Neural progenitor cell (in vitro differentiated cells): ENCODE measurements around the gene MID1IP1. TPM values are rescaled to one million over a fixed set of nuclear protein-coding genes. Genes with fewer than 3 reads are reported as not detected.
A peak's percentile ranks its signal among the peaks of the same experiment; 100 is the strongest.

Source experiments
- DNase-seq: peaks from one replicate; pipeline ENCODE4 v3.0.0-alpha.2; 2016; ENCODE audit warnings: low spot score
- H2AFZ ChIP-seq: fragments of 200-600 bp; sonication (generic); replicated peaks from 2 replicates; pipeline ENCODE4 v1.6.1; 2016; ENCODE audit warnings: antibody characterized with exemption
- H3F3A ChIP-seq: fragments of 200-600 bp; sonication (generic); 2 replicates; pipeline ENCODE4 v1.6.1; 2016; ENCODE audit warnings: antibody characterized with exemption, low read depth
- H3K27ac ChIP-seq: fragments of 200-600 bp; sonication (generic); 2 replicates; pipeline ENCODE4 v1.5.1; 2016; ENCODE audit warnings: mild to moderate bottlenecking
- H3K27me3 ChIP-seq: fragments of 200-600 bp; sonication (generic); 2 replicates; pipeline ENCODE4 v1.6.1; 2016; ENCODE audit warnings: mild to moderate bottlenecking, moderate library complexity
- H3K36me3 ChIP-seq: fragments of 200-600 bp; sonication (generic); 2 replicates; pipeline ENCODE4 v1.5.1; 2016
- H3K4me1 ChIP-seq: fragments of 200-600 bp; sonication (generic); 2 replicates; pipeline ENCODE4 v1.6.1; 2016; ENCODE audit warnings: mixed run types
- H3K4me2 ChIP-seq: fragments of 200-600 bp; sonication (generic); 2 replicates; pipeline ENCODE4 v1.6.1; 2016
- H3K4me3 ChIP-seq: fragments of 200-600 bp; sonication (generic); 2 replicates; pipeline ENCODE4 v1.5.1; 2016
- H3K79me2 ChIP-seq: fragments of 200-600 bp; sonication (generic); 2 replicates; pipeline ENCODE4 v1.6.1; 2016; ENCODE audit warnings: low read depth
- H3K9ac ChIP-seq: fragments of 200-600 bp; sonication (generic); 2 replicates; pipeline ENCODE4 v1.6.1; 2016
- H3K9me3 ChIP-seq: fragments of 200-600 bp; sonication (generic); 2 replicates; pipeline ENCODE4 v1.5.1; 2016; ENCODE audit warnings: low read depth
- H4K20me1 ChIP-seq: fragments of 200-600 bp; sonication (generic); 2 replicates; pipeline ENCODE4 v1.6.1; 2016; ENCODE audit warnings: low read depth
- H3K27ac Mint-ChIP-seq: 3 replicates; pipeline ENCODE4 v1.8.0; 2021; ENCODE audit warnings: mixed read lengths
- H3K27me3 Mint-ChIP-seq: 2 replicates; pipeline ENCODE4 v1.8.0; 2022; ENCODE audit warnings: low read depth, mild to moderate bottlenecking, inconsistent platforms, moderate library complexity, mixed read lengths; ENCODE audit not compliant: insufficient read depth
- H3K36me3 Mint-ChIP-seq: 3 replicates; pipeline ENCODE4 v1.8.0; 2021; ENCODE audit warnings: mixed read lengths
- H3K4me1 Mint-ChIP-seq: 3 replicates; pipeline ENCODE4 v1.8.0; 2021; ENCODE audit warnings: mixed read lengths
- H3K4me3 Mint-ChIP-seq: 3 replicates; pipeline ENCODE4 v1.8.0; 2021; ENCODE audit warnings: mild to moderate bottlenecking, moderate library complexity, mixed read lengths
- H3K9me3 Mint-ChIP-seq: 3 replicates; pipeline ENCODE4 v1.8.0; 2020; ENCODE audit warnings: mixed read lengths
- CTCF ChIP-seq: fragments of 200-600 bp; sonication (generic); IDR thresholded peaks from 2 replicates; pipeline ENCODE4 v1.5.1; 2017; ENCODE audit warnings: antibody characterized with exemption, mild to moderate bottlenecking
- EZH2 ChIP-seq: fragments of 200-600 bp; sonication (generic); IDR thresholded peaks from 2 replicates; pipeline ENCODE4 v1.6.1; 2017; ENCODE audit warnings: antibody characterized with exemption, mild to moderate bottlenecking, moderate library complexity
- EZH2phosphoT487 ChIP-seq: fragments of 200-600 bp; sonication (generic); IDR thresholded peaks from 2 replicates; pipeline ENCODE4 v1.6.1; 2017; ENCODE audit warnings: antibody characterized with exemption
- total RNA-seq: library from RNA; depleted of rRNA; stranded (reverse); fragments of >200 nt; gene quantifications from 2 replicates; pipeline ENCODE4 v1.2.3, GENCODE V29; 2015; ENCODE audit warnings: low replicate concordance

Gene MID1IP1
- total RNA-seq, 1 donor from 2014 or later, result 25.2 TPM

- Histone ChIP-seq H2AFZ (peak overlapping the region; percentile 5), H4K20me1 (no peaks in the 10 kb centered on the region), H3K4me1 (no peaks in the 10 kb centered on the region), H3K27me3 (no peaks in the 10 kb centered on the region), H3K9me3 (peaks cover 3% of the 10 kb centered on the region), H3K79me2 (no peaks in the 10 kb centered on the region), H3K4me2 (no peak overlapping the region), H3K27ac (no peak overlapping the region), H3K36me3 (no peaks in the 10 kb centered on the region), H3F3A (no peaks in the 10 kb centered on the region), H3K4me3 (no peak overlapping the region), H3K9ac (no peak overlapping the region)
- Mint-ChIP-seq H3K36me3 (no peaks in the 10 kb centered on the region), H3K4me1 (peaks cover 3% of the 10 kb centered on the region), H3K4me3 (no peak overlapping the region), H3K27me3 (no peaks in the 10 kb centered on the region), H3K27ac (no peak overlapping the region), H3K9me3 (peaks cover 4% of the 10 kb centered on the region)
- DNase-seq, result no peak
- no peak for TF ChIP-seq CTCF
- no peak for TF ChIP-seq EZH2phosphoT487
- no peak for TF ChIP-seq EZH2
Measured at GRCh38 chrX:38817004-38817703, 15.9 kb downstream of the MID1IP1 start.

GRCh38 chrX:38819163-38819562 lies 17.9 kb downstream of the MID1IP1 start:
- Histone ChIP-seq H4K20me1 (no peaks in the 10 kb centered on the region), H3K4me3 (no peak overlapping the region), H3K27me3 (no peaks in the 10 kb centered on the region), H3F3A (no peaks in the 10 kb centered on the region), H3K4me2 (no peak overlapping the region), H3K36me3 (no peaks in the 10 kb centered on the region), H3K4me1 (no peaks in the 10 kb centered on the region), H3K27ac (no peak overlapping the region), H2AFZ (no peak overlapping the region), H3K9me3 (no peaks in the 10 kb centered on the region), H3K79me2 (no peaks in the 10 kb centered on the region), H3K9ac (no peak overlapping the region)
- H3K9me3 Mint-ChIP-seq, result peaks cover 4% of the 10 kb centered on the region
- H3K27ac Mint-ChIP-seq, result no peak overlapping the region
- TF ChIP-seq CTCF (no peak), EZH2 (no peak), EZH2phosphoT487 (no peak)
- no peaks in the 10 kb centered on the region for H3K36me3 Mint-ChIP-seq
- H3K4me3 Mint-ChIP-seq, result no peak overlapping the region
- H3K27me3 Mint-ChIP-seq, result no peaks in the 10 kb centered on the region
- peaks cover 3% of the 10 kb centered on the region for H3K4me1 Mint-ChIP-seq
- no peak for DNase-seq

- no peaks in the 10 kb centered on the region for H3K36me3 Mint-ChIP-seq
- no peak for TF ChIP-seq EZH2phosphoT487
- TF ChIP-seq EZH2, result no peak
- no peak for TF ChIP-seq CTCF
- no peaks in the 10 kb centered on the region for H3K27me3 ChIP-seq
- no peak overlapping the region for H3K4me3 Mint-ChIP-seq
- no peaks in the 10 kb centered on the region for H3K27me3 Mint-ChIP-seq
- H3K36me3 ChIP-seq, result no peaks in the 10 kb centered on the region
- no peaks in the 10 kb centered on the region for H3F3A ChIP-seq
- H3K27ac Mint-ChIP-seq, result no peak overlapping the region
- peaks cover 4% of the 10 kb centered on the region for H3K9me3 Mint-ChIP-seq
- H4K20me1 ChIP-seq, result no peaks in the 10 kb centered on the region
- peaks cover 3% of the 10 kb centered on the region for H3K4me1 Mint-ChIP-seq
- H3K9ac ChIP-seq, result no peak overlapping the region
- H3K27ac ChIP-seq, result no peak overlapping the region
- DNase-seq, result no peak
- no peak overlapping the region for H3K4me2 ChIP-seq
- no peaks in the 10 kb centered on the region for H3K9me3 ChIP-seq
- no peaks in the 10 kb centered on the region for H3K79me2 ChIP-seq
- no peak overlapping the region for H3K4me3 ChIP-seq
- no peak overlapping the region for H2AFZ ChIP-seq
- H3K4me1 ChIP-seq, result no peaks in the 10 kb centered on the region
Measured at GRCh38 chrX:38819709-38820108, 18.4 kb downstream of the MID1IP1 start.
